HG03354 (cell line): ENCODE results near the gene HELZ2.
"Not testable (repeated sequence)": the region's sequence is repeated elsewhere in the genome, so short reads cannot be mapped to it uniquely, and the experiment has no call there.

Experiments
- ATAC-seq: cut with Tn5 transposase; IDR thresholded peaks from one replicate; pipeline ENCODE4 v1.9.1; 2021; ENCODE audit warnings: mild to moderate bottlenecking; ENCODE audit not compliant: unreplicated experiment, poor library complexity, severe bottlenecking

The HELZ2 gene

DNA sequence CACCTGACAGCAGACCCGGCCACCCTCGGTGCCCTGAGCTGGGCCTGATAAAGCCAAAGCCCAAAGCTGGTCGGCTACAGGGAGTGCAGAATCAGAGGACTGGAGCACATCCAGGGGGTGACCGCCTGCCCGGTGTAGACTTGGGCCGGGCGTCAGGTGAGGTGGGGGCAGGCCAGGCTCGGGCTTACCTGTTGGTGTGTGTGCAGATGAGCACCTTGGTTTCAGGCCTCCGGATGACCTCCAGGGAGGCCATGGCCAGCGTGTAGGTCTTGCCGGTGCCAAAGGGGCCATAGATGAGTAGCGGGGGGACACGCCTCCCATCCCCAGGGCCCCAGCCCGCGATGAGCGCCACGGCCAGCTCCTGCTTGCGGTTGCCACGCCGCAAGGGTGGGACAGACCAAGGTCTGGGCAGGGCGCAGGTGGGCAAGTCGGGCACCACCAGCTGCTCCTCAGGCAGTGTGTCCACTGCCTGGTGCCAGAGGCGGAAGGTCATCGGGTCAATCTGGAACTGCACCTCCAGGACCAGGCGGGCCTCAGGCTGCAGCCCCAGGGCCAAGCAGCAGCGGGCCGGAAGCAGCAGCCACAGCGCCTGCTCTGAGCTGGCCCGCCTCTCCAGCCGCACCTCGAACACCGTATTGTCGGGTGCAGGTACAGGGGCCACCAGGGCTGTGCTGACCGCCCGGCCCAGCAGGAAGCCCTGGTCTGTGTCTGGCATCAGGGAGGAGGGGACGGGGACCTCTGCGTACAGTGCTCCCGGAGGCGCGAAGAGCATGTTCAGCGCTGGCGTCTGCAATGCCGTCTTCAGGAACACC, 5.7 kb downstream of the HELZ2 start:
- peak; percentile 29 for ATAC-seq

- ATAC-seq = peak; percentile 68
These were observed 6.5 kb downstream of the HELZ2 start for GRCh38 chr20:63567386-63568169.

DNA sequence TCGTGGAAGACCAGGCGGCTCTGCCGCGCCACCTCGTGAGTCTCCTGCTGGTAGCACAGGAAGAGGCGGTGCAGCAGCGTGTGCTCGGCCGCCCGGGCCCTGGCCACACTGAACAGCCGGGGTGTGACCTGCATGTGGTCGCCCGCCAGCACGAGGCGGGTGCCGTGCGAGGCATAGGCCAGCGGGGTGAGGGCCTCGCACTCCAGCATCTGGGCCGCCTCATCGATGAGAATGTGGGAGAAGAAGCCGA, 7.0 kb downstream of the HELZ2 start:
- no peak for ATAC-seq

GRCh38 chr20:63566395-63567135, 7.5 kb downstream of the HELZ2 start:
- ATAC-seq = no peak

- ATAC-seq = no peak
These were observed 8.2 kb downstream of the HELZ2 start for GRCh38 chr20:63565699-63566335.

- no peak for ATAC-seq
These were observed 8.9 kb downstream of the HELZ2 start for GRCh38 chr20:63565021-63565698.

DNA sequence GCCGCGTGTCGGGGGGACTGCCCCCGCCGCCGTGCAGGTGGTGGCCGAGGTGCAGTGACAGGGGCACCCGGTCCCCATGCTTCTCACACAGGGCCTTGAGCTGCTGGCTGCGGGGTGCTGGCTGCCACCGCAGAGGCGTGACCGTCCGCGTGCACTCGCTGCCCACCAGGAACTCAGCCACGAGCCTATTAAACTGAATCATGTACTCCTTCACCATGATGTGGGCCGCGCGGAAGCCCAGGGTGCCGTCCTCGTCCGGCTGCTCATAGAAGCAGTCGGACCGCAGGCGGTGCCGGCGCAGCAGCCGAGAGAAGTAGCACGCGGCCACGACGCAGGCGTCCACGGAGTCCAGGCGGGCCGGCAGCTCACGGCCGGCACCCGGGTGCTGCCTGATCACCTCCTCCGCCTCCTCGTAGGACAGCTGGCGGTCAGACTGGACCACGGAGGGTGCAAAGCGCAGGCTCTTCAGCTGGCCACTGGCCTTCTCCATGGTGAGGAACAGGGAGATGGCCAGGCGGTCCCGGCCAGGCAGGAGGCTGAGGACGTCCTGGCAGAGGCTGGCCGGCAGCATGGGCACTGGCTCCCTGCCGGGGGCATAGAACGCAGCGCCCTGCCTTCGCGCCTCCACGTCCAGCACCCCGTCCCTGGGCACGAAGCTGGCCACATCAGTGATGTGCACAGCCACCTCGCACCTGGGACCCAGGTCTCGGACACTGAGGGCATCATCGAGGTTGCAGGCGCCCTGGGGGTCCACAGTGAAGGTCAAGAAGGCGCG, 9.8 kb downstream of the HELZ2 start:
- no peak for ATAC-seq

DNA sequence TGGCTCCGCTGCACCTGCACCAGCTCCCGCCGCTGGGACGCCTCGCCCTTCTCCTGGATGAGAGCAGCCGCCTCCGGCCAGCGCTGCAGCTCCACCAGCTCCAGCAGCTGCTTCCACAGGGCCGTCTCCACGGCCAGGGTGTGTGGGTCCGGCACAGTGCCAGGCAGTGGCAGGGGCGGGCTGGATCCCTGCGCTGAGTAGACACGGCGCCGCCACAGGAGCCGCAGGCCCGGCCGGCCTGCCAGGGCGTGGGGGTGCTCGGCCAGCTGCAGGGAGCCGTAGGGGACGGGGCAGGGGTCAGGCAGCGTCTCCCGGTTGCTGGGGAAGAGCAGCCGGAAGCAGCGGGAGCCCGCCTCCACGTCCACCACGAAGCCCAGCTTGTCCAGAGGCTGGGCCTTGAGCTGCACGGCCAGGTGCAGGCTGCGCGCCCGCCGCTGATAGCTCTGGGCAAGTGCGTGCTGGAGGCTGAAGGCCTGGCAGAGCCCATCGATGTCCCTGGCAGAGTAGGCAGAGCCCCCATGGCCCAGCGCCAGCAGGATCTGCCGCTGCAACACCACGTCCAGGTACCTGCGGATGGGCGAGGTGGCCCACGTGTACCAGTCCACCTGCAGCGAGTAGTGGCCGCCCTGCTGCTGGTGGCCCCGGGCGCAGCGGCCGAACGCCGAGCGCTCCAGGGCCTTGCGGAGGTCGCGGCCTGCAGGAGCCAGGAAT, 10.7 kb downstream of the HELZ2 start:
- ATAC-seq = no peak

DNA sequence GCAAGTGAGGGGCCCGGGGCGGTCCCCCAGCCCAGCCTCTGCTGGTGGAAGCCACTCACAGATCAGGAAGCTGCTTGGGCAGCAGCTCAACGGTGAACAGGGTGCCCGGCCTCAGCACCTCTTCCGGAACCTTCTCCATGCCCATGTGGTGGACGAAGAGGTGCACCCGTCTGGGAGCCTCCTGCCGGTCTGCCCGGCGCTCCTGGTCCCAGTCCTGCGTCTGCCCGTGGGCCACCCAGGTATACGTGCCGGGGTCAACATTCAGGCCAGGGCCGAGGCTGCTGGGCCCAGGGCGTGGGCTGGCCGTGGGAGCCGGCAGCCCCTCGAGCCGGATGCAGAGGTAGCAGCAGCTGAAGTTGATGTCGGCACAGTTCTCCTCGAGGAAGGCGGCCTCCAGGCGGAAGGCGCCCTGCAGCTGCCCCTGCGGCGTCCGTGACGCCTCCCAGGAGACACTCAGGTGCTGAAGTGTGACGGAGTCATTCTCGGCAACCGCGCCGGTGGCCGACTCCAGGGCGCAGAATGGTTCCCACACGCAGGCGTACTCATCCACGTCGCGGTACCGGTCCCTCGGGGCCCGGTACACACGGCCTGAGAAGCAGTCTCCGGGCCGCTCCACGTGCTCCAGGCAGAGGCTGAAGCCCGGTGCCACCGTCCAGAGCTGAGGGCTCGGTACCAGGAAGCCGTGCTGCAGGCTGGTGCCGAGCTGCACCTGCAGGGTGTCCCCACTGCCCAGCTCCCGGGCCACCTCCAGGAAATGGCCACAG, 11.4 kb downstream of the HELZ2 start:
- no peak for ATAC-seq

DNA sequence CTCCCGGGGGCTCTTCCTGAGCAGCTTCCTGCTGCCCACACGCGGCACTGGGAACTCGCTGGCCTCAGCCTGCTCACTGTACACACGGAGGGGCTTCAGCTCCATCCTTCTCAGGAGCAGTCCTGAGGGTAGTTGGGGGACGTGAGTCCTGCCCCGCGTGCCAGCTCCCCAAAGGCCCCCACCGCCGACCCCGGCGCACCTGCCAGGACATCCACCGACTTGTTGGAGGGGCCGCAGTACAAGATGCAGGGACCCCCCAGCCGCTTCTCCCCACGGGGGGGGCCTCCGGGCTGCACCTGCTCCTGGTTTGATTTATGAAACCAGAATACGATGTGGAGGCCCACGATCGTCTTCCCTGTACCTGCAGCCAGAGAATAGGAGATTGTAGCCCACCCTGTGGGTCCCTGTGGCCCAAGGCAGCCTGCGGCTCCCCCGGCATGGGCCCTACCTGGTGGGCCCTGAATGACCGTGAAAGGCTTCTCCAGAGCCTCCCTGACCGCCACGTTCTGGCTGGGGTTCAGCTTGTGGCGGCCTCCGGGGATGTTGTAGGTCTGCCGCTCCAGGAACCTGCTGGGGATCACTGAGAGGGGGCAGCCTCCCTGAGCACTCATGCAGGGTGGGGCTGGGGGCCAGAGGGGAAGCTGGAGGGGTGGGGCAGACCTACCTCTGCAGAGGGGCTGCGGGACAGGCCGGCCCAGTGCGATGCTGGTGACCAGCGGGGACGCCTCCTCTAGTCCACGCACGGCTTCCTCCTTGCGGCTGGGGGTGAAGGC, 12.2 kb downstream of the HELZ2 start:
- ATAC-seq = no peak

DNA sequence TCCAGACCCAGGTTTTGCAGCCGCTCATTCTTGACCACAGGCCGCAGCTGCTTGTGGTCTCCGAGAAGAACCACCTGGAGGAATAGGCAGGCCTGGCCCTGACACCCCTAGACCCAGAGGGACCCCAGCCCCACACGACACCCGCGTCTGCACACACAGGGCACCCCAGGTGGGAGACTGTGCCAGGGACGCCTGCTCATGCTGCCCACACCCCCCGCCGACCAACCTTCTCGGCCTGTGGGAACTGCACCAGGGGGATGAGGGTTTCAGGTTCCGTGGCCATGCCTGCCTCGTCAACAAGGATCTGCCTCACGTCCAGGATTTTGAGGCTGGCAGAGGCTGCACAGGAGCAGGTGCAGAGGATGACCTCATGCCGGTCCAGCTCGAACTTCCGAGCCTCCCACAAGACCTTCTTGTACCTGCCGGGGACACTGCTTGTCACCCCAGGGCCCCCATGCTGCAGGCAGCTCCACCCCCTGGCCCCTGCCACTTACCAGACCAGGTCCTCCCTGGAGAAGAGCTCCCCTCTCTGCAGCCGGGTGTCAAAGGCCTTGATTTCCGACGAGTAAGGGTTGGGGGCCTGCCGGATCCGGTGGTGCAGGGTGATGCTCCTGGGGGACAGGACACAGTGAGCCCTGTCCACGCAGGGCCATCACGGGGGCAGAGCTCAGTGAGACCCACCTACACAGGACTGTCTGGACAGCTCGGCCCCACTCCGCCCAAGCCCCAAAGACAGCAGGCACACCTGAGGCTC, 13.0 kb downstream of the HELZ2 start:
- no peak for ATAC-seq

- no peak for ATAC-seq
These were observed 13.7 kb downstream of the HELZ2 start for GRCh38 chr20:63560333-63560805.

- not testable (repeated sequence) for ATAC-seq
These were observed 14.3 kb downstream of the HELZ2 start for GRCh38 chr20:63559485-63560332.

DNA sequence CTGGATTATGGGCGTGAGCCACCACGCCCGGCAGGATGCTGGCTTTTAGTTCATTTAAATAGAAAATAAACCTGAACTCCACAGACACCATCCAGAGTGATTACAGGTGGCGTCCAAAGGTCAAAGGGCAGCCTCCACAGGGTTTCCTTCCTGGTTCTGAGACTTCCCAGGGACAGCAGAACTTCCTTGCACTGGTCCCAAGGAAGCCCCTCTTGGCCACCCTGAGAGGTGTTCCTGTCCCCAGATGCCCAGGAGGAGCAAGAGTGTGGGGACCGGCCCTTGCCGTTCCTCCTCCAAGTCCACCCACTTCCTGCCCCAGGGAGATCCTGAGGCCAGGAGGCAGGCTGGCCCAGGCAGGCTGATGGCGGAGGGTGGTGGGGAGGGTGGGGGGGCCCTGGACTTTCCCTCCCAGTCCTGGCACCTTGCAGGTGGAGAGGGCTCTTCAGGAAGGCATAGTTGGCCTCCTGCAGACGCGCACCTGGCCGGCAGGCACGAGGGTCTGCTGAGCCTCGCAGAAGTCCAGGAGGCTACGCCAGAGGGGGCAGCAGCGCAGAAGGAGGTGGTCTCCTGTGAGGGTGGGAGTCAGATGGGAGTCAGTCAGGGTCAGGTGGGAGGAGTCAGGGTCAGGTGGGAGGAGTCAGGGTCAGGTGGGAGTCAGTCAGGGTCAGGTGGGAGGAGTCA, 15.1 kb downstream of the HELZ2 start:
- no peak for ATAC-seq

DNA sequence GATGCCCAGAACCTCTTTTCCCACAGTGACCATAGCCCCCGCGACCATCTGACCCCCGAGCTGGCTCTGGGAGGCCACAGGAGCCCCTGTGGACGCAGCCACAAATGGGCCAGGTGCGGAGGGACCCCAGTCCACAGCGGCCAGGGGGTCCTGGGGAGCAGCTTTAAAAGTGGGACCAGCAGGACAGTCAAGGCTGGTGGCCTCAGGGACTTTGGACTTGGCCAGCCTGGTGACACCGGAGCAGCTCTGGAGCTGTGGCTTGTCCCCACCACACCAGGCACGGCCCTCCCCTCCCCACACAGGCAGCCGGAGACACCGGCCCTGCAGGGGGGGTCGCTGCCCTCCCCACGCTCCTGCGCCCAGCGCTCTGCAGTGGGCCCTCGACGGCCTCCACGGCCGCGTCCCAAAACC, 16.6 kb downstream of the HELZ2 start:
- no peak for ATAC-seq
